ENCODE data around the gene GSDMA. TPM values are rescaled to one million over a fixed set of nuclear protein-coding genes. Genes with fewer than 3 reads are reported as not detected.

Gene GSDMA
- total and polyA plus RNA-seq, 9 of the 15 experiments (the other 6 are each of a cell fraction or from before 2014, with no cell fraction given), result 0.04 to 0.13 (median 0.07) TPM; not detected in 2

- TF ChIP-seq ELK1 (CRISPR knock-in tag; IDR thresholded peaks at IDR 0.05) (no peak), POLR2AphosphoS5 (IDR thresholded peaks at IDR 0.05; ENCODE audit: control insufficient read depth, insufficient read depth, low read depth, low read length) (peak; percentile 87), ELF1 (tag; IDR thresholded peaks at IDR 0.05) (peak; percentile 60), ARID1B (IDR thresholded peaks at IDR 0.05) (0 out of 2 replicates have a peak, but pooled peaks have one; percentile 28), SRF (CRISPR knock-in tag; IDR thresholded peaks at IDR 0.05) (peak in 1 of 2 experiments; percentile 78; a peak in 2 of 4 replicates), SMARCC2 (IDR thresholded peaks at IDR 0.05; ENCODE audit: low read depth) (no peak), CBX3 (IDR thresholded peaks at IDR 0.05; ENCODE audit: borderline replicate concordance in 1 of 2, low read length in 2 of 2) (peak in 1 of 2 experiments; percentile 56; a peak in 2 of 3 replicates), ZNF830 (CRISPR knock-in tag; IDR thresholded peaks at IDR 0.05) (0 out of 2 replicates have a peak, but pooled peaks have one; percentile 60), SNAPC5 (CRISPR knock-in tag; IDR thresholded peaks at IDR 0.05) (no peak), CTCF (IDR thresholded peaks at IDR 0.05 in 2 of 3, conservative IDR thresholded peaks at IDR 0.05 in 1 of 3; ENCODE audit: insufficient read depth in 2 of 3, low read depth in 1 of 3, low read length in 3 of 3) (peak; percentile 89 to 97 (median 92)), ZNF431 (CRISPR knock-in tag; IDR thresholded peaks at IDR 0.05) (0 out of 2 replicates have a peak, but pooled peaks have one; percentile 21), HDAC6 (IDR thresholded peaks at IDR 0.05; ENCODE audit: low read depth, low read length) (no peak), JUND (IDR thresholded peaks at IDR 0.05; ENCODE audit: borderline replicate concordance, low read depth, low read length) (peak; percentile 89), JUND (tag; IDR thresholded peaks at IDR 0.05; ENCODE audit: borderline replicate concordance, low read depth, low read length) (peak; percentile 52; the same call in 2 of the 3 replicates), ZNF511 (CRISPR knock-in tag; IDR thresholded peaks at IDR 0.05) (peak; percentile 57; the same call in 1 of the 2 replicates), ZKSCAN3 (CRISPR knock-in tag; IDR thresholded peaks at IDR 0.05) (no peak), HNRNPLL (IDR thresholded peaks at IDR 0.05; ENCODE audit: low read depth, low read length, poor library complexity, severe bottlenecking) (peak; percentile 70), ZBTB17 (CRISPR knock-in tag; IDR thresholded peaks at IDR 0.05) (peak; percentile 100), ZBTB9 (CRISPR knock-in tag; IDR thresholded peaks at IDR 0.05) (peak; percentile 90), SAP30 (IDR thresholded peaks at IDR 0.05; ENCODE audit: borderline replicate concordance, insufficient read depth, low read depth, low read length, poor library complexity, severe bottlenecking) (peak; percentile 86), KLF1 (tag; IDR thresholded peaks at IDR 0.05) (no peak; the same call in 1 of the 2 replicates)
These were observed 17.8 kb downstream of the GSDMA start, which contains the start of gene PSMD3 (continued) for GRCh38 chr17:39980351-39981206.

All from K562 (cell line).